ENCODE measurements around the gene ORM1.

DNA sequence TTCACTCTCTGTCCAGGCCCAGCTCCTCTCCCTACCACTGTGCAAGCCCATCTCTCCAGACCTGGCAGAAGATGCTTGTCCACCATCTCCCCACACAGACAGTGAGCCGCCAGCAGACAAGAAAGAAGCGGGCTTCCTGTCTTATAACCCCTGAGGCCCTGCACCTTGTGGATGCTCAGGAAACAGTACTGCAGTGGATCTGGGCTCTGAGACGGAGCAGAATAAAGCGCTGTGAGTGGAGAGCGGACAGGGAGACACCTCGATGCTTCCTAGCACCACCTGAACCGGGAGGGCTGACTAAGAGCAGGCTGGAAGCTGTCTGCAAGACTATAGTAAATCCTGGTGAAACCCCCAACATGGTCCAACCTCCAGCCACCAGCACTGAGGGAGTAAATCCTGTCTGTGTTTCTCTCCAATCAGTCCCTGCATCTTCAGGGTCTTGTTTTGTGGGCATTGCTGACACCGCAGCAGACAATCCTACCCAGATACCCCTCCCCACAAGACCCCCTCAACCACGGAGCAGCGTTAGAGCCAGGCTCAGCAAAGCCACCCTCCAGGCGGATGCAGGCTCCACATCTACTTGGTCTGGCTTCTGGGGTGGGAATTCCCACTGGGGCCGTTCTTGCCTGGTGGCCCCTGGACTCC, 25.5 kb downstream of the ORM1 start:
- TF ChIP-seq, protein P1, sequence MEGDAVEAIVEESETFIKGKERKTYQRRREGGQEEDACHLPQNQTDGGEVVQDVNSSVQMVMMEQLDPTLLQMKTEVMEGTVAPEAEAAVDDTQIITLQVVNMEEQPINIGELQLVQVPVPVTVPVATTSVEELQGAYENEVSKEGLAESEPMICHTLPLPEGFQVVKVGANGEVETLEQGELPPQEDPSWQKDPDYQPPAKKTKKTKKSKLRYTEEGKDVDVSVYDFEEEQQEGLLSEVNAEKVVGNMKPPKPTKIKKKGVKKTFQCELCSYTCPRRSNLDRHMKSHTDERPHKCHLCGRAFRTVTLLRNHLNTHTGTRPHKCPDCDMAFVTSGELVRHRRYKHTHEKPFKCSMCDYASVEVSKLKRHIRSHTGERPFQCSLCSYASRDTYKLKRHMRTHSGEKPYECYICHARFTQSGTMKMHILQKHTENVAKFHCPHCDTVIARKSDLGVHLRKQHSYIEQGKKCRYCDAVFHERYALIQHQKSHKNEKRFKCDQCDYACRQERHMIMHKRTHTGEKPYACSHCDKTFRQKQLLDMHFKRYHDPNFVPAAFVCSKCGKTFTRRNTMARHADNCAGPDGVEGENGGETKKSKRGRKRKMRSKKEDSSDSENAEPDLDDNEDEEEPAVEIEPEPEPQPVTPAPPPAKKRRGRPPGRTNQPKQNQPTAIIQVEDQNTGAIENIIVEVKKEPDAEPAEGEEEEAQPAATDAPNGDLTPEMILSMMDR (IDR thresholded peaks at IDR 0.05) = no peak
- TF ChIP-seq POLR2A (IDR thresholded peaks at IDR 0.05) = no peak
